Vagina (tissue), 2 donors: ENCODE measurements around the gene KCNQ2.

Experiments used
- CTCF ChIP-seq, 3 experiments: fragments of 450-650 bp in 2 of 3; fragments of 200-600 bp in 1 of 3; sonication (generic) in 1 of 3; IDR thresholded peaks; one replicate each; pipeline ENCODE4 v1.5.1; 2017 to 2019; ENCODE audit warnings: antibody characterized with exemption in 3 of 3, mild to moderate bottlenecking in 2 of 3, moderate library complexity in 2 of 3
- POLR2A ChIP-seq, 2 donors: fragments of 450-650 bp; IDR thresholded peaks; one replicate each; pipeline ENCODE4 v1.6.1; 2017; ENCODE audit warnings: antibody characterized with exemption in 2 of 2, mild to moderate bottlenecking in 2 of 2, moderate library complexity in 2 of 2
- POLR2AphosphoS5 ChIP-seq, 2 donors: sonication (generic); formaldehyde crosslinking; IDR thresholded peaks; one replicate each; pipeline ENCODE4 v1.9.0; 2017; ENCODE audit warnings: antibody characterized with exemption in 2 of 2, mild to moderate bottlenecking in 2 of 2, low read depth in 1 of 2; ENCODE audit not compliant: insufficient read depth in 1 of 2

- no peak for TF ChIP-seq POLR2AphosphoS5 (IDR thresholded peaks at IDR 0.05; ENCODE audit: insufficient read depth in 1 of 2, low read depth in 1 of 2)
- TF ChIP-seq CTCF (IDR thresholded peaks at IDR 0.05) = no peak
- TF ChIP-seq POLR2A (IDR thresholded peaks at IDR 0.05) = no peak
Observed at GRCh38 chr20:63402860-63403220, 69.6 kb downstream of the KCNQ2 start.
